CD4-positive, alpha-beta T cell treated with Interleukin-1 beta for 1 hour (primary cell): ENCODE results near the gene HLA-E.
"Not testable (repeated sequence)": the region's sequence is repeated elsewhere in the genome, so short reads cannot be mapped to it uniquely, and the experiment has no call there.

Experiments
- DNase-seq, 2 donors: peaks; one replicate each; pipeline ENCODE4 v3.0.0-alpha.2; 2020 to 2022

Gene HLA-E

DNA sequence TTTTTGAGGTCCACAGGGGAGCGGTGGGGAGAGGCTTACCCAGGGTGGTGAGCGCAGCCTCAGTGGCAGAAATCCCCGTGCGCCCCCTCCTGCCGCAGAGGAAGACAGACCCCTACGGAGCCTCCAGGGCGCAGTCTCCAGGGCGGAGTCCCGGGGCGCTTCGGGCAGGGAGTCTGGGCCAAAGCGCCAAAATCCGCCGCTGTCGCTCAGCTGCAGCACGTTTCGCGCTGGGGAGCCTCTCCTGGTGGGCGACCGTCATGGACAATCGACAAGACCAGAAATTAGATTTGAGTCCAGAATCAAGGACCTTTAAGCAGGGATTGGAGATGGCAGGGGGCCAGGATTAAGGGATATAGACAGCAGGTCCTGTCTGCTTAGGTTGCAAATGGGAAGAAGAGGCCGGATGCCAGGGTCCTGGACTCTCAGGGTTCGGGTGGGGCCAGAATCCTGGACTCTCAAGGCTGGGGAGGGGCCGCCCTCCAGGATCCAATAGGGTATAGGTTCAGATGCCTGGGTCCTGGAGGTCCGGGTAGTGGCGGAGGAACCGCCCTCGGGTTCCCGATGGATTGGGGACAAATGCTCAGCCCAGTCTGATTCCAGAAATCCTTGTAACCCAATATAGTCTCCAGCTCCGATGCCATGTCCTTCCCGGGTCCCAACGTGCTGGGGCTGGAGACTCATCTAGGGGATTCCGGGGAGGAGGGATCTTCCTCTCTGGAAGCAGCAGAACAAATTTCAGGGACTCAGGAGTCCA is 7.9 kb upstream of the HLA-E start:
- no peak for DNase-seq

DNA sequence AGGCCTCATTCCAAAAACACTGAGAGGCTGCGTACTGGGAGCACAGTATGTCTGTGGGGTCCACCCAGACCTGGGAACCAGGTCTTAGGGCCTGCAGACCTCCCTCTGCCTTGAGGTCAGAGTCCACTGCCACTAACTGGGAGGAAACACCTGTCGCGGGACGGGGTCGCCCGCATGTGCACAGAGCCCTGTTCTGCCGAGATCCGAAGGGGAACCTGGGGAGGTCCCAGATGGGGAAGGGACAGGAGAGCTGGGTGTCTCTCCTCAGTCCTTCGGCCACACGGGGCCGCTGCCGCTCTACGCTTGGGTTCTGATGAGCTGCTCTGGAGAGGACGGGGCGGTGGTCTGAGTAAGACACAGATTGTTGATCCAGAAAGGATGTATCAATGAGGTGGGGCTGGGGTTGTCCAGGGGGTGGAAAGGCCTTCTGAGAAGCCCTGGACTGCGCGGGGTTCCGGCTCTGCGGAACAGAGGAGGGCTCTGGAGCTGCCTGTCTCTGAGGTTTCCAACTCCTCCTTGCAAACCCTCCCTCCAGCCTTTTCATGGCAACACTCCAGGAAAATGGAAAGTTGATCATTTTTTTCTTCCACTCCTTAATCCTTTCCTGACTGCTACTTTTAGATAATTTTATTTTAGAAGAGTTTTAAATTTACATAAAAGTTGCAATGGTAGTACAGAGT is 7.2 kb upstream of the HLA-E start:
- DNase-seq = peak; percentile 84 to 87

DNA sequence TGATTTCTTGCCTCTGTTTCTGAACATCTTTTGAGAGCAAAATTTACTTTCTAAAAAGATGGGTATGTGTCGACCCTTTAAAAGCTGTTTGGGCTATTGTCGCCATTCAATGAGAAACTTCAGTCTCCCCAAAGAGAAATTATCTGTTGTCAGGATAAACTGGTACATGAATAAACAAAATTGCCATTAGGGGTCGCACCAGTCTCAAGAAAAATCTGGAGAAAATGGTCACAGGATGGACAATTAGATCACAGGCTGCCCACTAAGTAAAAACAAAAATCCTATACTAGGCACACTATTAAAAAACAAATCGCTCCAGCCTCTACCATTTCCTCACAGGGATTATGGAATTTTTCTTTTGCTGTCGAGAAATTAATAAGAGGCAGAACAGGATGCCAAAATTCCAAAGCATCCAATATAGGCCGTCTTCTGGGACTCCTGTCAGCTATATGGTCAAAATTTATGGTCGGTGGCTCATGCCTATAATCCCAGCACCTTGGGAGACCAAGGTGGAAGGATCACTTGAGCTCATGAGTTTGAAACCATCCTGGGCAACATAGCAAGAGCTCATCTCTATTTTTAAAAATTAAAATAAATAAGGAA is 5.5 kb upstream of the HLA-E start:
- DNase-seq = peak in 1 of 2 donors; percentile 76

DNA sequence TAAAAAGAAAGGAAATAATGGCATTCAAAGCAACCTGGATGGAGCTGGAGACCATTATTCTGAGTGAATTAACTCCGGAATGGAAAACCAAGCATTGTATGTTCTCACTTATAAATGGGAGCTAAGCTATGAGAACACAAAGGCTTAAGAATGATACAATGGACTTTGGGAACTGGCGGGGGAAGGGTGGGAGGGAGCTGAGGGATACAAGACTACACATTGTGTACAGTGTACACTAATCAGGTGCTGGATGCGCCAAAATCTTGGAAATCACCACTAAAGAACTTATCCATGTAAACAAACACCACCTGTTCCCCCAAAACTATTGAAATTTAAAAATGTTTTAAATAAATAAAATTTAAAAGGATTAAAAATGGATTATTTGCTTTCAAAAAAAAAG is 4.1 kb upstream of the HLA-E start:
- no peak for DNase-seq

DNA sequence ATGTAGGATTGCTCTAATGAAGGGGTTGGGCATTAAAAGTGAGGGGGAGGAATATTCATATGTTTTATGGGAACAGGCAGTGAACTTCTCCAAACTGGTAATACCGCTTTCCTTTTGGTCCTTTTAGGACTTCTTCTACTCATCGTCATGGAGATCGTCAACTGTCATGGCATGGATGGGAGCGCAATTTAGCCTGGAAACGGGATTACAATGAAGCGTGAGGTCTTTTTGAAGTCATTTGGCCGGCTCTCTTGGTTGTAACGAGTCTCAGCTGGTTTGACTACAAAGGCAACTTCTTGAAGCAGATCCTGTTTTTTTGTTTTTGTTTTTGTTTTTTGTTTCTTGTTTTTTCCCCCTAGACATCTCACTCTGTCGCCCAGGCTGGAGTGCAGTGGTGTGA is 1.4 kb upstream of the HLA-E start:
- no peak for DNase-seq

DNA sequence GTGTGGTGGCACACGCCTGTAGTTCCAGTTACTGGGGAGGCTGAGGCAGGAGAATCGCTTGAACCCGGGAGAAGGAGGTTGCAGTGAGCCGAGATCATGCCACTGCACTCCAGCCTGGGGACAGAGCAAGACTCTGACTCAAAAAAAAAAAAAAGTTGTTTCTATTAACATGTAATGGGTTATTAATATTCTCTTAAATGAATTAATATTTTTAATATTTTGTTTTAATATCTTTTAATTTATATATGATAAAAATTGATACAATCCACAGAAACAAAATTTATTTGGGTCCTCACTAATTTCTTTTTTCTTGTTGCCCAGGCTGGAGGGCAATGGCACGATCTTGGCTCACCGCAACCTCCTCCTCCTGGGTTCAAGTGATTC is 620 bp upstream of the HLA-E start:
- not testable (repeated sequence) for DNase-seq

GRCh38 chr6:30490026-30490876 is 942 bp downstream of the HLA-E start:
- DNase-seq = peak; percentile 83 to 86

DNA sequence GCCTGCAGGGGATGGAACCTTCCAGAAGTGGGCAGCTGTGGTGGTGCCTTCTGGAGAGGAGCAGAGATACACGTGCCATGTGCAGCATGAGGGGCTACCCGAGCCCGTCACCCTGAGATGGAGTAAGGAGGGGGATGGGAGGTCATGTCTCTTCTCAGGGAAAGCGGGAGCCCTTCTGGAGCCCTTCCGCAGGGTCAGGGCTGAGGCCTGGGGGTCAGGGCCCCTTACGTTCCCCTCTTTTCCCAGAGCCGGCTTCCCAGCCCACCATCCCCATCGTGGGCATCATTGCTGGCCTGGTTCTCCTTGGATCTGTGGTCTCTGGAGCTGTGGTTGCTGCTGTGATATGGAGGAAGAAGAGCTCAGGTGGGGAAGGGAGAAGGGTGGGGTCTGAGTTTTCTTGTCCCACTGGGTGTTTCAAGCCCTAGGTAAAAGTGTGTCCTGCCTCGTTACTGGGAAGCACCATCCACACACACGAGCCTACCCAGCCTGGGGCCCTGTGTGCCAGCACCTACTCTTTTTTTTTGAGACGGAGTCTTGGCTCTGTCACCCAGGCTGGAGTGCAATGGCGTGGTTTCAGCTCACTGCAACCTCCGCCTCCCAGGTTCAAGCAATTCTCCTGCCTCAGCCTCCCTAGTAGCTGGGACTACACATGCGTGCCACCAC is 2.1 kb downstream of the HLA-E start:
- DNase-seq = peak in 1 of 2 donors; percentile 27

- DNase-seq = peak in 1 of 2 donors; percentile 34
Measured at GRCh38 chr6:30491991-30492952, 3.0 kb downstream of the HLA-E start.

DNA sequence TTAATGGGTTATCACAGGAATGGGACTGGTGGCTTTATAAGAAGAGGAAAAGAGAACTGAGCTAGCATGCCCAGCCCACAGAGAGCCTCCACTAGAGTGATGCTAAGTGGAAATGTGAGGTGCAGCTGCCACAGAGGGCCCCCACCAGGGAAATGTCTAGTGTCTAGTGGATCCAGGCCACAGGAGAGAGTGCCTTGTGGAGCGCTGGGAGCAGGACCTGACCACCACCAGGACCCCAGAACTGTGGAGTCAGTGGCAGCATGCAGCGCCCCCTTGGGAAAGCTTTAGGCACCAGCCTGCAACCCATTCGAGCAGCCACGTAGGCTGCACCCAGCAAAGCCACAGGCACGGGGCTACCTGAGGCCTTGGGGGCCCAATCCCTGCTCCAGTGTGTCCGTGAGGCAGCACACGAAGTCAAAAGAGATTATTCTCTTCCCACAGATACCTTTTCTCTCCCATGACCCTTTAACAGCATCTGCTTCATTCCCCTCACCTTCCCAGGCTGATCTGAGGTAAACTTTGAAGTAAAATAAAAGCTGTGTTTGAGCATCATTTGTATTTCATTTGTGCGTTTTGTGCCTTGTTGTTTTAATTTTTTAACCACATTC is 4.4 kb downstream of the HLA-E start:
- DNase-seq = peak; percentile 50 to 59

DNA sequence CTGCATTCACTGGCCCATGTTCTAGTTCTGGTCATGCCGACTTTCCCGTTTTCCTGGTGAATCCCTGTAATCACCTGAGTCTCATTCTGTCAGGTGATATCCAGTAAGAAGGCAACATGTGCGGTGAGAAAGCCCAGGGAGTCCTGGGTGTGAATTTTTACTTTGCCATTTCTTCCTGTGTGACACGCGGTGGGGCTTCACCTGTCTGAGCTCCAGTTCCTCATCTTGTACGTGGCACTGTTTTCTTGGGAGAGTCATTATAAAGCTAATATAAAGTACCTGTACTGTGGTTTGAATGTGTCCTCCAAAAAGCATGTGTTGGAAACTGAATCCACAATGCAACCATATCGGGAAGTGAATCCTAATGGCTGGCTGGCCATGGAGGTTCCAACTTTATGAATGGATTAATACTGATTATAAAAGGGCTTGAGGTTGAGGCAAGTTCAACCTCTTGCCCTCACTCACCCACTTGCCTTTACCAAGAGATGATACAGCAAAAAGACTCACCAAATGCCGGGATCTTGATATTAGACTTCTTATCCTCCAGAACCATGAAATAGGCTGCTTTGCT is 5.1 kb downstream of the HLA-E start:
- peak; percentile 34 to 55 for DNase-seq

- DNase-seq = peak in 1 of 2 donors; percentile 30
Measured at GRCh38 chr6:30495060-30495459, 5.8 kb downstream of the HLA-E start.

- DNase-seq = no peak
Measured at GRCh38 chr6:30495993-30496392, 6.7 kb downstream of the HLA-E start.

- not testable (repeated sequence) for DNase-seq
Measured at GRCh38 chr6:30497261-30497599, 7.9 kb downstream of the HLA-E start.

DNA sequence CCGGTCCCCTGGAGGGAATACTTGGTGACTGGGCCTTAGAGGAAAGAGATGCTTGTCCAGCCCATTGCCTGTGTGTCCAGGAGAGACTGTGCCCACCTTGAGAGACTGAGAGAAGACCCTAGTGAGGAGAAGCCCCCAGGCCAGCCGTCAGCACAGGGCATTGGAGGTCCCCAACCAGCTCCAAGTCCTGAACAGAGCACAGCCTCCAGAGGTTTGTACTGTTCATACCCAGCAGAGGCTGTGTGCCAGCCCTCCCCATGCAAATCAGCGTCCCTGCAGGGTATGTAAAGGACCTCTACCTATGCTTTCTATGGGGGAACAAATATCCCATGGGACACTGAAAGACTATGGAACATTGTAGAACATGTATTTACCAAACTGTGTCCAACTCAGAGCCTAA is 8.4 kb downstream of the HLA-E start:
- no peak for DNase-seq

- DNase-seq = not testable (repeated sequence)
Measured at GRCh38 chr6:30498705-30499104, 9.4 kb downstream of the HLA-E start.

GRCh38 chr6:30500421-30501355 is 11.4 kb downstream of the HLA-E start:
- no peak for DNase-seq

DNA sequence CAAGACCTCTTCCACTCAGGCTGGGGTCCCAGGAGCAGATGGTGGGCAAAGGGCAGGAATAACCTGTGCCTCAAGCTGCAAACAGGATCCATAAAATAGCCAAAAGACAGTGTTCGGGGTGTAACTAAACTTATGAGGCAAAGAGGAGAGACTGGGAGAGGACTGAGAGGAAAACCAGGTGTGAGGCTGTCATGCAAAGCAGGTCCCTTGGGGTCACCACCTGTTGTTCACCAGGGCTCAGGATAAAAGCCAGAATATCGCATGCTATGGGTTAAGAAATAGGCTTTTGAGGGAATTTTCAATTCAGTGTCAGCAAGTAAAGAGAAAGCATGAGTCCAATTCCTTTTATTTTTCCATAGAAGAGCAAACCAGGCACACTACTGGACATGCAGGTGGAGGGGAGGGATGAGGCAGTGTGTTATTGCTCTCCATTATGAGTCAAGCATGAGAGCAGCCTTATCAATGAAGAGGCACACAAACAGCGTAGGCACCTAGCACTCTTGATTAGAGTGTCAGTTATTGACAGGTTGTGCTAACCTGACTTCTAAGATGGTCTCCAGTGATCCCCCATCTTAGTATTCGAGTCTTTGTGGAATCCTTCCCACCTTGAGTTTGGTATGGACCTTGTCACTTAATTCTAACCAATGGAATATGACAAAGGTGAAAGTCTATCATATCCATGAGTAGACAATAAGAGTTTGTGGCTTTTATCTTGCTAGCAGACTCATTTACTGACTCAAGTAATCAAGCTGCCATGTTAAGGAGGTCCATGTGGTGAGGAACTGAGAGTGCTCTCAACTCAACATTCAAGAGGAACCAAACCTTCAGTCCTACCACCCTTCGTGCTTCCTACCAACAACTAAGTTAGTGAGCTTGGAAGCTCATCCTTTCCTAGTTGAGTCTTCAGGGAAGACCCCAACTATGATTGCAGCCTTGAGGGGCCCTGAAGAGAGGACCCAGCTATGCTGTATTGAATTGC is 18.8 kb downstream of the HLA-E start:
- no peak for DNase-seq
